GM11168 (cell line): ENCODE results near the gene SIGMAR1.
"Not testable (repeated sequence)": the region's sequence is repeated elsewhere in the genome, so short reads cannot be mapped to it uniquely, and the experiment has no call there.

Experiments used
- in situ Hi-C: fragments of 300-500 bp; cut with MboI; formaldehyde crosslinking; loops from one replicate; pipeline ENCODE4 v1.12.0; 2022; ENCODE audit warnings: low sequenced_read_pairs; ENCODE audit not compliant: unreplicated experiment

SIGMAR1 gene

GRCh38 chr9:34656992-34657391 lies 19.4 kb upstream of the SIGMAR1 start:
- in situ Hi-C loops, result no loop called here

- in situ Hi-C loops, result no loop called here
Measured at GRCh38 chr9:34655394-34655793, 17.8 kb upstream of the SIGMAR1 start.

GRCh38 chr9:34654323-34655051 lies 16.9 kb upstream of the SIGMAR1 start:
- in situ Hi-C loops, result no loop called here

GRCh38 chr9:34653151-34654072 lies 15.8 kb upstream of the SIGMAR1 start:
- in situ Hi-C loops, result no loop called here

GRCh38 chr9:34652602-34653000 lies 15.0 kb upstream of the SIGMAR1 start:
- in situ Hi-C loops, result no loop called here

- in situ Hi-C loops, result no loop called here
Measured at GRCh38 chr9:34651876-34652601, 14.5 kb upstream of the SIGMAR1 start, which contains the start of gene IL11RA. Gene IL11RA (plus strand): TSS chr9:34652185. CDS start chr9:34655218, 3,033 bp downstream.

- in situ Hi-C loops, result no loop called here
Measured at GRCh38 chr9:34651321-34651720, 13.7 kb upstream of the SIGMAR1 start.

- in situ Hi-C loops, result no loop called here
Measured at GRCh38 chr9:34650816-34651215, 13.2 kb upstream of the SIGMAR1 start.

GRCh38 chr9:34648673-34649072 lies 11.1 kb upstream of the SIGMAR1 start:
- in situ Hi-C loops, result no loop called here

GRCh38 chr9:34647651-34648050 lies 10.1 kb upstream of the SIGMAR1 start:
- in situ Hi-C loops, result no loop called here

- in situ Hi-C loops, result no loop called here
Measured at GRCh38 chr9:34647084-34647403, 9.5 kb upstream of the SIGMAR1 start.

GRCh38 chr9:34646211-34647083 lies 8.9 kb upstream of the SIGMAR1 start, which contains the start of gene GALT:
Gene GALT (plus strand): TSS chr9:34646675. CDS start chr9:34646705, 30 bp downstream.
- in situ Hi-C loops, result no loop called here

GRCh38 chr9:34644766-34645314 lies 7.3 kb upstream of the SIGMAR1 start:
- in situ Hi-C loops, result no loop called here

GRCh38 chr9:34642679-34643078 lies 5.1 kb upstream of the SIGMAR1 start:
- in situ Hi-C loops, result no loop called here

GRCh38 chr9:34639322-34639721 lies 1.7 kb upstream of the SIGMAR1 start:
- in situ Hi-C loops, result not testable (repeated sequence)

- in situ Hi-C loops, result no loop called here
Measured at GRCh38 chr9:34638138-34638445, 505 bp upstream of the SIGMAR1 start.

GRCh38 chr9:34636791-34637355 lies 714 bp downstream of the SIGMAR1 start:
- in situ Hi-C loops, result no loop called here

GRCh38 chr9:34635556-34635955 lies 2.0 kb downstream of the SIGMAR1 start:
- in situ Hi-C loops, result no loop called here

GRCh38 chr9:34634551-34635248 lies 2.9 kb downstream of the SIGMAR1 start:
- in situ Hi-C loops, result no loop called here
